Thyroid gland (tissue), 4 donors: ENCODE measurements around the gene FMN2.

Source experiments
- CTCF ChIP-seq, 6 experiments: fragments of 200-600 bp in 3 of 6; fragments of 450-650 bp in 3 of 6; sonication (generic) in 3 of 6; IDR thresholded peaks; one replicate each; pipeline ENCODE4 v1.5.1; 2016 to 2019; ENCODE audit warnings: antibody characterized with exemption in 6 of 6, mild to moderate bottlenecking in 2 of 6, inconsistent platforms in 1 of 6, moderate library complexity in 1 of 6
- POLR2A ChIP-seq, 2 donors: fragments of 450-650 bp; IDR thresholded peaks; one replicate each; pipeline ENCODE4 v1.6.1; 2017; ENCODE audit warnings: antibody characterized with exemption in 2 of 2, mild to moderate bottlenecking in 2 of 2, moderate library complexity in 1 of 2

DNA sequence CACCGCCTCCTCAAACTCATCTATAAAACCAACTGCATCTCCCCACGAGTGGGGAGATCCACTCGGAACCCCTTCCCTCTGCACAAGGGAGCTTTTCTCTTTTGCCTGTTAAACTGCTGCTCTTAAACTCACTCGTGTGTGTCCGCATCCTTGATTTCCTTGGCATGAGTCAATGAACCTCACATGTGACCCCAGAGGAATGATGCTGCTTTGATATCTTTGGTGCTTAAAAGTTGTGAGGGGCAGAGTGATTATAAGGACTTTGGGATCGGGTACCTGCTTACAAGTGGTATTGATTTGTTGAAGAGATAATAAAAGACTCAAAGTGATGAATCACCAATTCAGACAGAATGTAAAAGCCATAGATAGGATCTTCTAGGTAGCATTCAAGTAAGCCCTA, 394.9 kb downstream of the FMN2 start:
- TF ChIP-seq POLR2A (IDR thresholded peaks at IDR 0.05) (no peak), CTCF (IDR thresholded peaks at IDR 0.05) (no peak)
